CD14-positive monocyte (primary cell): Measurements from ENCODE around the gene RAPGEF6. TPM values are rescaled to one million over a fixed set of nuclear protein-coding genes. Genes with fewer than 3 reads are reported as not detected.

ENCODE experiments used
- DNase-seq, 3 donors: peaks; one replicate each; pipeline ENCODE4 v3.0.0-alpha.2; 2011 to 2022
- H2AFZ ChIP-seq: 2 replicates; pipeline ENCODE4 v1.6.0; 2012; ENCODE audit warnings: mild to moderate bottlenecking, low read depth, low read length, inconsistent platforms; ENCODE audit not compliant: insufficient read depth, poor library complexity, severe bottlenecking
- H3K27ac ChIP-seq, 2 donors: 1 replicate in 1 of 2; 2 replicates in 1 of 2; pipeline ENCODE4 v1.5.1; 2012 to 2013; ENCODE audit warnings: low read length in 2 of 2, control low read depth in 1 of 2, inconsistent platforms in 1 of 2, low read depth in 1 of 2, mild to moderate bottlenecking in 1 of 2
- H3K27me3 ChIP-seq, 2 donors: one replicate each; pipeline versions ENCODE4 v1.6.0 to v1.6.1; 2011 to 2013; ENCODE audit warnings: low read length in 2 of 2; ENCODE audit not compliant: control insufficient read depth in 2 of 2, insufficient read depth in 2 of 2
- H3K36me3 ChIP-seq, 2 donors: replicated peaks in 1 of 2; 1 replicate in 1 of 2; 2 replicates in 1 of 2; pipeline versions ENCODE4 v1.5.1 to v1.6.1; 2012 to 2013; ENCODE audit warnings: low read length in 2 of 2, control low read depth in 1 of 2, inconsistent platforms in 1 of 2, mild to moderate bottlenecking in 1 of 2; ENCODE audit not compliant: insufficient read depth in 2 of 2, control insufficient read depth in 1 of 2
- H3K4me1 ChIP-seq, 2 donors: 1 replicate in 1 of 2; 2 replicates in 1 of 2; pipeline versions ENCODE4 v1.5.1 to v1.6.1; 2012 to 2013; ENCODE audit warnings: low read length in 2 of 2, control low read depth in 1 of 2, inconsistent platforms in 1 of 2, mild to moderate bottlenecking in 1 of 2, moderate library complexity in 1 of 2; ENCODE audit not compliant: insufficient read depth in 2 of 2, control insufficient read depth in 1 of 2
- H3K4me2 ChIP-seq: replicated peaks from 2 replicates; pipeline ENCODE3; 2012; ENCODE audit warnings: low read length, moderate library complexity, mild to moderate bottlenecking; ENCODE audit not compliant: poor library complexity, severe bottlenecking; ENCODE audit errors: extremely low read depth
- H3K4me3 ChIP-seq, 3 experiments: fragments of 200-600 bp in 1 of 3; sonication (generic) in 1 of 3; replicated peaks in 1 of 3; 1 replicate in 2 of 3; 2 replicates in 1 of 3; pipeline ENCODE4 v1.5.1; 2011 to 2013; ENCODE audit warnings: low read length in 3 of 3, mild to moderate bottlenecking in 3 of 3, control low read depth in 2 of 3, low read depth in 2 of 3, inconsistent platforms in 1 of 3, moderate library complexity in 1 of 3
- H3K79me2 ChIP-seq: 2 replicates; pipeline ENCODE4 v1.6.0; 2012; ENCODE audit warnings: mild to moderate bottlenecking, control low read depth, inconsistent platforms, low read length, moderate library complexity; ENCODE audit not compliant: insufficient read depth
- H3K9ac ChIP-seq: 2 replicates; pipeline ENCODE4 v1.6.0; 2017; ENCODE audit warnings: low read length, mild to moderate bottlenecking; ENCODE audit not compliant: insufficient read depth, poor library complexity, severe bottlenecking
- H3K9me3 ChIP-seq, 2 donors: replicated peaks in 1 of 2; 1 replicate in 1 of 2; 2 replicates in 1 of 2; pipeline versions ENCODE4 v1.5.1 to v1.6.1; 2012 to 2013; ENCODE audit warnings: low read length in 2 of 2, control low read depth in 1 of 2; ENCODE audit not compliant: control insufficient read depth in 1 of 2, insufficient read depth in 1 of 2
- H4K20me1 ChIP-seq: 2 replicates; pipeline ENCODE4 v1.6.0; 2012; ENCODE audit warnings: mild to moderate bottlenecking, low read length, control low read depth, moderate library complexity; ENCODE audit not compliant: insufficient read depth
- H3K27ac Mint-ChIP-seq, 7 donors: one replicate each; pipeline ENCODE4 v1.8.0; 2020; ENCODE audit warnings: mild to moderate bottlenecking in 7 of 7, mixed read lengths in 7 of 7, moderate library complexity in 6 of 7, inconsistent platforms in 2 of 7
- H3K27me3 Mint-ChIP-seq, 3 donors: one replicate each; pipeline ENCODE4 v1.8.0; 2021 to 2022; ENCODE audit warnings: low read depth in 3 of 3, mild to moderate bottlenecking in 3 of 3, mixed read lengths in 3 of 3, moderate library complexity in 3 of 3, inconsistent platforms in 1 of 3
- H3K36me3 Mint-ChIP-seq, 2 donors: one replicate each; pipeline ENCODE4 v1.8.0; 2020; ENCODE audit warnings: mixed read lengths in 2 of 2, inconsistent platforms in 1 of 2, mild to moderate bottlenecking in 1 of 2
- H3K4me1 Mint-ChIP-seq: one replicate; pipeline ENCODE4 v1.8.0; 2020; ENCODE audit warnings: mild to moderate bottlenecking, mixed read lengths
- H3K4me3 Mint-ChIP-seq, 2 donors: one replicate each; pipeline ENCODE4 v1.8.0; 2020; ENCODE audit warnings: mild to moderate bottlenecking in 2 of 2, mixed read lengths in 2 of 2, moderate library complexity in 1 of 2
- H3K9me3 Mint-ChIP-seq, 7 donors: one replicate each; pipeline ENCODE4 v1.8.0; 2020 to 2022; ENCODE audit warnings: mixed read lengths in 7 of 7, mild to moderate bottlenecking in 6 of 7, moderate library complexity in 6 of 7, inconsistent platforms in 2 of 7
- CTCF ChIP-seq: fragments of 200-600 bp; IDR thresholded peaks from one replicate; pipeline ENCODE4 v1.8.0; 2022; ENCODE audit warnings: antibody characterized with exemption, mild to moderate bottlenecking
- WGBS: methylation state at CpG from one replicate; pipeline ENCODE4 v1.1.5; 2013; ENCODE audit warnings: missing lambda C conversion rate; ENCODE audit not compliant: insufficient coverage; 5-methylcytosine and 5-hydroxymethylcytosine counted together
- intact Hi-C, 2 donors: fragments of 100-400 bp; cut with micrococcal nuclease; formaldehyde crosslinking; loops; one replicate each; pipeline versions ENCODE4 v1.15.0 to v1.15.1; 2023
- polyA plus RNA-seq, 3 donors: library from polyadenylated mRNA; depleted of rRNA in 1 of 3; unstranded in 2 of 3; stranded (reverse) in 1 of 3; fragments of 300-500 nt in 2 of 3; fragments of >200 nt in 1 of 3; fragmentation: Illumina TruSeq in 2 of 3; gene quantifications; 1 replicate in 2 of 3; 2 replicates in 1 of 3; pipeline ENCODE4 v1.2.3, GENCODE V29; 2012 to 2021

The RAPGEF6 gene
- polyA plus RNA-seq, 3 donors = 2.9 to 4.8 (median 4.8) TPM

GRCh38 chr5:131538177-131538593 lies 96.8 kb downstream of the RAPGEF6 start:
- peak overlapping the region; percentile 56 to 86 for H3K27ac ChIP-seq
- H3K4me1 ChIP-seq = peaks cover 23 to 31% of the 10 kb centered on the region in 2 donors

GRCh38 chr5:131536850-131537448 lies 98.1 kb downstream of the RAPGEF6 start:
- Mint-ChIP-seq H3K4me3 (peak overlapping the region in 1 of 2 donors; percentile 13), H3K4me1 (peaks cover 21% of the 10 kb centered on the region), H3K36me3 (peaks cover 20 to 22% of the 10 kb centered on the region in 2 donors), H3K27ac (peak overlapping the region; percentile 82 to 91 (median 89)), H3K27me3 (no peaks in the 10 kb centered on the region), H3K9me3 (no peaks in the 10 kb centered on the region)
- H3K9me3 ChIP-seq = no peaks in the 10 kb centered on the region
- intact Hi-C loops = loop anchor here (5.0 to 10.0 kb wide), 3 partner anchors 40 to 955 kb away; partner anchors contain the start of gene IRF1 (in 1 of the 2)
- no peaks in the 10 kb centered on the region for H4K20me1 ChIP-seq
- H3K4me1 ChIP-seq = peaks cover 23 to 31% of the 10 kb centered on the region in 2 donors
- DNase-seq = no peak
- H3K27me3 ChIP-seq = no peaks in the 10 kb centered on the region
- WGBS = no CpG with 5 or more reads among the region's 2 CpGs
- H3K4me2 ChIP-seq = peak overlapping the region; percentile 66
- no peak overlapping the region for H3K9ac ChIP-seq
- H3K79me2 ChIP-seq = peaks cover 5% of the 10 kb centered on the region
- H3K27ac ChIP-seq = peak overlapping the region in 1 of 2 donors; percentile 71
- no peak for TF ChIP-seq CTCF
- peaks cover 2 to 4% of the 10 kb centered on the region in 2 donors for H3K36me3 ChIP-seq
- peak overlapping the region in 1 of 3 experiments; percentile 54 for H3K4me3 ChIP-seq
- no peak overlapping the region for H2AFZ ChIP-seq

More at GRCh38 chr5:131538177-131538593, 96.8 kb downstream of the RAPGEF6 start:
- Histone ChIP-seq H3K36me3 (peaks cover 4 to 8% of the 10 kb centered on the region in 2 donors), H3K9ac (no peak overlapping the region), H4K20me1 (no peaks in the 10 kb centered on the region), H3K27me3 (no peaks in the 10 kb centered on the region), H3K4me2 (peak overlapping the region; percentile 61), H3K4me3 (peak overlapping the region in 2 of 3 experiments; percentile 37 to 48), H3K9me3 (no peaks in the 10 kb centered on the region), H2AFZ (peak overlapping the region; percentile 66), H3K79me2 (peaks cover 5% of the 10 kb centered on the region)
- H3K9me3 Mint-ChIP-seq = no peaks in the 10 kb centered on the region
- WGBS = no CpG with 5 or more reads among the region's 3 CpGs
- peak; percentile 79 to 90 (median 88) for DNase-seq
- H3K4me3 Mint-ChIP-seq = peak overlapping the region in 1 of 2 donors; percentile 30
- H3K27ac Mint-ChIP-seq = peak overlapping the region; percentile 82 to 97 (median 93)
- H3K4me1 Mint-ChIP-seq = peaks cover 21% of the 10 kb centered on the region
- H3K36me3 Mint-ChIP-seq = peaks cover 23 to 25% of the 10 kb centered on the region in 2 donors
- intact Hi-C loops = loop anchor here (5.0 to 10.0 kb wide), 3 partner anchors 41 to 954 kb away; partner anchors contain the start of gene IRF1 (in 1 of the 2)
- no peaks in the 10 kb centered on the region for H3K27me3 Mint-ChIP-seq
- no peak for TF ChIP-seq CTCF
